Endometrial microvascular endothelial cells (primary cell): ENCODE data around the gene MAP4K5. TPM values are rescaled to one million over a fixed set of nuclear protein-coding genes. Genes with fewer than 3 reads are reported as not detected.
"Not testable (repeated sequence)": the region's sequence is repeated elsewhere in the genome, so short reads cannot be mapped to it uniquely, and the experiment has no call there.

Source experiments
- in situ Hi-C: cut with HindIII; loops from 2 replicates; pipeline ENCODE4 v1.10.0; 2017; ENCODE audit warnings: low sequenced_read_pairs, low pct_unique_long_range_greater_than_20kb; ENCODE audit errors: inconsistent ontology term
- total RNA-seq: library from RNA; depleted of rRNA; stranded (reverse); fragments of >200 nt; gene quantifications from one replicate; pipeline ENCODE4 v1.2.3, GENCODE V29; 2015; ENCODE audit errors: inconsistent ontology term

MAP4K5 gene
- total RNA-seq, result 63.4 TPM

GRCh38 chr14:50532502-50533240 is at the start of gene MAP4K5:
MAP4K5 (minus strand) TSS chr14:50532569; CDS start chr14:50532049, 520 bp downstream.
- in situ Hi-C loops, result no loop called here

GRCh38 chr14:50578433-50578832 is 46.1 kb upstream of the MAP4K5 start:
- in situ Hi-C loops, result no loop called here

- in situ Hi-C loops, result no loop called here
Measured at GRCh38 chr14:50577982-50578381, 45.6 kb upstream of the MAP4K5 start.

GRCh38 chr14:50575769-50576168 is 43.4 kb upstream of the MAP4K5 start:
- in situ Hi-C loops, result no loop called here

GRCh38 chr14:50573862-50574261 is 41.5 kb upstream of the MAP4K5 start:
- in situ Hi-C loops, result no loop called here

- in situ Hi-C loops, result no loop called here
Measured at GRCh38 chr14:50569714-50570274, 37.4 kb upstream of the MAP4K5 start.

GRCh38 chr14:50562841-50563240 is 30.5 kb upstream of the MAP4K5 start:
- in situ Hi-C loops, result no loop called here

GRCh38 chr14:50560931-50561285 is 28.5 kb upstream of the MAP4K5 start:
- in situ Hi-C loops, result no loop called here

GRCh38 chr14:50559990-50560930 is 27.9 kb upstream of the MAP4K5 start, which contains the start of gene ATL1:
ATL1 (plus strand) TSS chr14:50560145; CDS start chr14:50560266, 121 bp downstream.
- in situ Hi-C loops, result no loop called here

GRCh38 chr14:50552796-50553195 is 20.4 kb upstream of the MAP4K5 start:
- in situ Hi-C loops, result not testable (repeated sequence)

GRCh38 chr14:50551877-50552276 is 19.5 kb upstream of the MAP4K5 start:
- in situ Hi-C loops, result no loop called here

GRCh38 chr14:50550294-50550693 is 17.9 kb upstream of the MAP4K5 start:
- in situ Hi-C loops, result no loop called here

GRCh38 chr14:50545618-50546017 is 13.2 kb upstream of the MAP4K5 start:
- in situ Hi-C loops, result no loop called here

GRCh38 chr14:50544911-50545310 is 12.5 kb upstream of the MAP4K5 start:
- in situ Hi-C loops, result no loop called here

GRCh38 chr14:50542941-50543418 is 10.6 kb upstream of the MAP4K5 start:
- in situ Hi-C loops, result no loop called here

- in situ Hi-C loops, result no loop called here
Measured at GRCh38 chr14:50541159-50541567, 8.8 kb upstream of the MAP4K5 start.

- in situ Hi-C loops, result no loop called here
Measured at GRCh38 chr14:50539051-50539450, 6.7 kb upstream of the MAP4K5 start.

- in situ Hi-C loops, result not testable (repeated sequence)
Measured at GRCh38 chr14:50538034-50538433, 5.7 kb upstream of the MAP4K5 start.

GRCh38 chr14:50534997-50535396 is 2.6 kb upstream of the MAP4K5 start:
- in situ Hi-C loops, result no loop called here
